GM19467 (cell line): Measurements from ENCODE around the gene CCDC9B.

Experiments
- ATAC-seq: cut with Tn5 transposase; IDR thresholded peaks from one replicate; pipeline ENCODE4 v1.9.1; 2021; ENCODE audit warnings: mild to moderate bottlenecking, moderate library complexity; ENCODE audit not compliant: unreplicated experiment

CCDC9B gene

DNA sequence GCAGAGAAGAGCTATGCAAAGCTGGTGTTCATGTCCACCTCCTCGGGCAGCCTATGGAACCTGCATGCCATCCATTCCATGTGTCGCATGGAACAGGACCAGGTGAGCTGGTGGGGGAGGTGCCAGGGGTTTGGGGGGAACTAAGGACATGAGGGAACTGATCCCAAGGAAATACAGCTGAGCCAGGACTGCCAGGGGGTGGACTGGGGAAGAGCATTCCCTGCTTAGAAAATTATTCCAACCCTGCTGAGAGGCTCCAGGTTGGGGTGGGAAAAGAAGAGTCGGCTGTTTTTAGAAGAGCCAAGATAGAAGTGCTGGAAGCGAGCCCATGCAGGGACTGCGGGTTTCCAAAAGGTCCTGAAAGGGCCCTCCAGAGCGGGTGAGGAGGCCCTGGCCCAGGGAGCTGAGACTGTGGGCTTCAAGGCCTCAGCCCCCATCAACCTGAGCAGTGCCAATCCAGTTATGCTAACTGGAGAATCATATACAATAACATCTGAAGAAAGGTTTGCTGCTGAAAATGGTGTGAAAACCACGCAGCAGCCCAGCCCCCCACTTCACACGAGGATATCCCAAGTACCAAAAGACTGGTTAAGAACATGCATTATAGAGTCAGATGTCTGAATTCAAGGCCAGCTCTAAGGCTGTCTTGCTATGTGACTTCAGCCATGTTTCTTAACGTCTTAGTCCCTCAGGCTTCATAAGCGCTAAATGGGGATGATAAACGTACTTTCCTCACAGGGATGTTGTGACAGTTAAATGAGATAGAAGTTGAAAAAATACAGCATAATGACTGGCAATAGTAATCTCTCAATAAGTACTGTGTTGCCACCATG, 25.1 kb upstream of the CCDC9B start:
- ATAC-seq = no peak

DNA sequence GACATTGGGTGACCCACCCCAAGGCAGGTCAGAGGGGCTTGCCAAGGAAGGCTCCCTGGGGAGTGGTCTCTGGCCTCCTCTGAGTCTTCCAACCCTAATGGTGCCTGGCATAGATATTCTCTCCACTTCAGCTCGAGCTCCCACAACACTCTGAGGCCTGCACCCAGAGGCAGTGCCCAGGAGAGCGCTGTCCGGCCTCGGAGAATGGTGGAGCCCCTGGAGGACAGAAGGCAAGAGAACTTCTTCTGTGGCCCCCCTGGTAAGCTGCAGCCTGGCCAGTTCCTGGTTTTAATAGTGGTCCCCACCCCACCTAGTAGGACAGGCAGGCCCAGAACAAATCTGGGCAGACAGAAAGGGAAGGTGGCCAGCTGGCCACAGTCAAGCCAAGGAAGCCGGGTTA, 24.3 kb upstream of the CCDC9B start:
- ATAC-seq = no peak

DNA sequence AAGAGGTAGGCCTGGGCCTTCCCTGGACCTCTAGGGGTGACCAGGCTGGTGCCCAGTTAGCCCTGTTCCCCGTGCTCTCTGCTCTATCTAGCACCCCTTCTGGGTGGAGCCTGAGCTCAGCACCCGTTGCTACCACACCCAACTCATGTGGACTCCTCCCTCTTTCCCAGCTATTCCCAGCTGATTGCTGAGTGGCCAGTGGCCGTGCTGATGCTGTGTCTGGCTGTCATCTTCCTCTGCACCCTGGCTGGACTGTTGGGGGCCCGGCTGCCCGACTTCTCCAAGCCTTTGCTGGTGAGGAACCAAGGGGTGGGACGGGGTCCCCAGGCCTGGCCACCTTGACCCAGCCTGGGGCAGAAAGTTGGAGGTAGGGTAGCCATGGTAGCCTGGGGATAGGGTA, 23.5 kb upstream of the CCDC9B start:
- no peak for ATAC-seq

DNA sequence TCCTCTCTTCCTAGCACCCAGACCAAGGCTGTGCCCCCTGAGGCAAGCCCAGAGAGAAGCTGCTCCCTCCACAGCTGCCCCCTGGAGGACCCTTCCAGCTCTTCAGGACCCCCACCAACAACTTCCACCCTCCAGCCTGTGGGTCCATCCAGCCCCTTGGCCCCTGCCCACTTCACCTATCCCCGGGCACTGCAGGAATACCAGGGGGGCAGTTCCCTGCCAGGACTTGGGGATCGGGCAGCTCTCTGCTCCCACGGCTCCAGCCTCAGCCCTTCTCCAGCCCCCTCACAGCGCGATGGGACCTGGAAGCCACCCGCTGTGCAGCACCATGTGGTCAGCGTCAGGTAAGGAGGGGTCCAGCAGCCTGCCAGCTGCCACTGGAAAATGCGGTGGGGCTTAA, 22.9 kb upstream of the CCDC9B start:
- ATAC-seq = no peak

- no peak for ATAC-seq
Observed at GRCh38 chr15:40361640-40362039, 20.9 kb upstream of the CCDC9B start.

DNA sequence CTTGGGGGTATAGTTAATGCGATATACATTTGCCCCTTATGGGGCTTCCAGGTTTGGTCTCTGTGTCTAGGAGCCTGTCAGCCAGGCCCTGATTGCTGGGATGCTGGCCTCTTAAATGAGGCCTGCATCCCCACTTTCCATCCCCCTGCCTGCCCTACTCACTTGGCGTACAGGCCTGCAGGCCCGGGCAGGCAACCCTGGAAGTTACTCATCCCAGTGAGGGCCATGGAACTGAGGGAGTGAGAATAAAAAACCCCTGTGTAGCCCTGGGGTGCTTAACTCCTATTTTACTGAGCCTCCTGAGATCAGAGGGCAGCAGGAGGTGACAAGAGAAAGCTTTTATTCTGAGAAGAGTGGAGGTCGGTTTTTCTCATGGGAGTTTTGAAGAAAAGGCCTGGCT, 19.3 kb upstream of the CCDC9B start:
- ATAC-seq = no peak

- peak; percentile 11 for ATAC-seq
Observed at GRCh38 chr15:40358471-40359353, 18.0 kb upstream of the CCDC9B start.

- ATAC-seq = peak; percentile 78
Observed at GRCh38 chr15:40357723-40358470, 17.2 kb upstream of the CCDC9B start, which contains the start of gene DISP2. TSS of gene DISP2 (plus strand) at chr15:40358219. CDS start at chr15:40358322, 103 bp downstream.

GRCh38 chr15:40357246-40357645, 16.5 kb upstream of the CCDC9B start:
- ATAC-seq = no peak

- ATAC-seq = no peak
Observed at GRCh38 chr15:40355976-40356585, 15.3 kb upstream of the CCDC9B start.

GRCh38 chr15:40354408-40355171, 13.9 kb upstream of the CCDC9B start:
- ATAC-seq = no peak

GRCh38 chr15:40353697-40354096, 13.0 kb upstream of the CCDC9B start:
- ATAC-seq = no peak

- no peak for ATAC-seq
Observed at GRCh38 chr15:40352281-40352901, 11.7 kb upstream of the CCDC9B start.

GRCh38 chr15:40349163-40349562, 8.4 kb upstream of the CCDC9B start:
- ATAC-seq = no peak

- ATAC-seq = no peak
Observed at GRCh38 chr15:40348474-40348870, 7.7 kb upstream of the CCDC9B start.

GRCh38 chr15:40347559-40348473, 7.1 kb upstream of the CCDC9B start:
- ATAC-seq = no peak

DNA sequence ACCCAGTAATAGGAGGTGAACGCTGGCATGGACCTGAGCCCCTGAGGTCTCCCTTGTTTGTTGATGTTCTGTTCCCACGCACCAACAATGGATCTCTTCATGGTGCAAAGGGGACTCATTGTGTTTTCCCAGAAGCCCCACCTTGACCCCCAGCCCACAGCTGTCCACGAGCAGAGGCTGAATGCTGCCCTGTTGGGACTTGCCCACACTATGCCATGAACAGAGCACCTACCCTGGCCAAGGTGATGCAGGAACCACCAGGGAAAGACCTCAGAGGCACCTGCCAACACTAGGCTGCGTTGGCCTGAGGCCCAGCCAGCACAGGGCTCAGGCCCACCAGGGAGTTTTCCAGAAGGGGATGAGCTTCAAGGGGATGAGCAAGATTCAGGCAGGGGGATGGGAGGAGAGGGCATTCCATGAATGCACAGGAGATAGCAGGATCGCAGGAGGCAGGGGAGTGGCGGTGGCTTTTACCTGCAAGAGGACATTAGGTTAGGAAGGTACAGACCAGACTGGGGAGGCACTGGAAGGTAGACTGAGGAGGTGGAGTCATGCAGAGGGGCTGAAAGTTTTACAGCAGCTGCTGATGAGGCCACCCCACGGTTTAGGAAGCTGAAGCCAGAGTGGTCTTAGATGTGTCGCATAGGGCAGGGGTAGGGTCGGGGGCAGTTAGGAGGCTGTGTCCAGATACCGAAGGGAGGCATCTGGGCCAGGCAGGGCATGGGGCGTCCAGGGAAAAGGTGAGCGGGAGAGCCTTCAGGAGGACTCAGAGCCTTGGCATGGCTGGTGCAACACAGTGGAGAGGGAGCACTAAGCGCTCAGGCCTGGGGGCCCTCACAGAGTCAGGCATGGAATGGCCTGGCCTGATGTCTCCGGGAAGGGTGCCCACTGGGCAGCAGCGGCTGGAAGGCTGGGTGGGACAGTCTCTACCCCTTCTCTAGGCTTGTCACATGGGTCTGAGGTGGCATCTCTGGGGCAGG, 6.1 kb upstream of the CCDC9B start:
- ATAC-seq = no peak
